Measurements from ENCODE around the gene TRAF1.
"Not testable (repeated sequence)": the region's sequence is repeated elsewhere in the genome, so short reads cannot be mapped to it uniquely, and the experiment has no call there.

TRAF1 gene, protein sequence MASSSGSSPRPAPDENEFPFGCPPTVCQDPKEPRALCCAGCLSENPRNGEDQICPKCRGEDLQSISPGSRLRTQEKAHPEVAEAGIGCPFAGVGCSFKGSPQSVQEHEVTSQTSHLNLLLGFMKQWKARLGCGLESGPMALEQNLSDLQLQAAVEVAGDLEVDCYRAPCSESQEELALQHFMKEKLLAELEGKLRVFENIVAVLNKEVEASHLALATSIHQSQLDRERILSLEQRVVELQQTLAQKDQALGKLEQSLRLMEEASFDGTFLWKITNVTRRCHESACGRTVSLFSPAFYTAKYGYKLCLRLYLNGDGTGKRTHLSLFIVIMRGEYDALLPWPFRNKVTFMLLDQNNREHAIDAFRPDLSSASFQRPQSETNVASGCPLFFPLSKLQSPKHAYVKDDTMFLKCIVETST

DNA sequence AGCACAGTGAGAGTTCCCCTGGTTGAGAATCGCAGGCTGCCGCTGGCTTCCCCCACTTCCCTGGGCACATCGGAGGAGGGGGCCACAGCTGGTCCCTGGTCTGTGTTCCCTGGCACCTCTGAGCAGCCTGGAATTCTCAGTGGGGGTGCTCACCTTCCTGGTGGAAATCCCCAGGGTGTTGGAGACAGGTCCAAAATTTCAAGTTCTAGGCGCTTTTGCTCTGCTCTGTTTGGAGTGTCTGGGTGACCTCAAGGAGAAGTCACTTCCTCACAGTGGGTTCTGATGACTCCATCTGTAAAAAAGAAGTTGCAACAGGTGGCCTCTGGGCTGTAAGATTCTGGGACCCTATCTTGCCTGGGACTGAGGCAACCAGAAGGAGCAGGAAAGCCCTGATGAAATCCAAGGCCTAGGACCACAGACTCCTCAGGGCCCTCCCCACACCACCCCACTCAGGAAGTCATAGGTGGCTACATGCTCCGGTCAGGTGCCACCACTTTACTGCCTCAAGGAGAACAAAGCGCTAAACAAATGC, at the start of gene TRAF1:
TSS of gene TRAF1 (minus strand) at position 400 of the 532 bp plus-strand sequence. CDS start 721 bp downstream, outside the sequence.
- no peak for DNase-seq (ENCODE audit: low read depth in 2 of 2)

DNA sequence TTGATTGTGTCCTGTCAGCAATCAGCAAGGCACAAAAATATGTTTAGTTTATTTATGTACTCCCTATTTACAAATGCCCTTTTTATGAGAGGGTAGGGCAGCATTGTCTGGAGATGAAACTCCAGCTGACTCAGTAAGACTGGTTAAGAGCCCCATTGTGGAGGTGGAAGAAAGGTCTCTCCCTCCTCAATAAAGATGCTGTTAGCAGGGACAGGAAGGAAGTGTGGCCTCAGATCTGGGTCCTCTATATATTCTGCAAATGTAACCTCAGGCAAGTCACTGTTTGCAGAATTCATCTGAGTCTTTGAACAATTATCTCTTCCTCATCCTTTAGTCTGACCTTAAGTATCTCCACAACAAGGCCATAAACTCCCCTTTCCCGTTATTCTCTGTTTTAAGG, 48.3 kb upstream of the TRAF1 start:
- no peak for DNase-seq (ENCODE audit: low read depth in 2 of 2)

DNA sequence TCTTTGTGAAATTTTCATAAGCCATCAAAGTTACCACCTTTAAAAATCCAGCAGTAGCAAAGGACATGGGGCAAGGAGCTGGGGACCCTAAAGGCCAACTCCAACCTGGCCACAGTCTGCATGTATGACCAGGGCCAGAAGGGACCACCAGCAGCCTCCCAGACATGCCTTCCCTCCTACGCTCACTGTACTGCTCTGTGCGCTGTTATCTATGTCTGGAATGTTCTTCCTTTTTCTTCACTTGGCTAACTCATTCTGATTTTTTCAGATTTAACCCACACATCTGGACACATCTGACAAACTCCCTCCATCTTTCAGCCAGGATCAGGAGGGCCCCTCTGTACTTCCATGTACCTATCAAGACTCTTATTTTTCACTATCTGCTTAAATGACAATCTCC, 47.6 kb upstream of the TRAF1 start:
- no peak for DNase-seq (ENCODE audit: low read depth in 2 of 2)

DNA sequence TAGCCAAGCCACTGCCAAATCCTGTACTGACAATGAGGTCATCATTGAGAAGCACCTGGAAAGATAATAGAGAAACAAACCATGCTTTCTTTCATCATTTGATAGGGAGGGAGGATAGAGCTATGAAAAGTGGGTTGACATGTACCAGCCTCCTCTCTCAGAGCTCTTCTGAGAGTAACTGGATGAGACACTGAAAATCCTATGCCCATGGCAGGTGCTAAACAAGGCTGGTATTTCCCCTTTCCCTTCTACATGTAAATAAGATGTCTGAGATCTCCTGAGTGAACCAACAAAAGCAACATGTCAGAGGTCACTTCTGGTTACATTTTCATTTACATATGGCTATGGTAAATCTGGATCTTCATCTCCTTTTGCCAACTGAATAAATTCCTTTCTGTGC, 45.3 kb upstream of the TRAF1 start:
- no peak for DNase-seq (ENCODE audit: low read depth in 2 of 2)

DNA sequence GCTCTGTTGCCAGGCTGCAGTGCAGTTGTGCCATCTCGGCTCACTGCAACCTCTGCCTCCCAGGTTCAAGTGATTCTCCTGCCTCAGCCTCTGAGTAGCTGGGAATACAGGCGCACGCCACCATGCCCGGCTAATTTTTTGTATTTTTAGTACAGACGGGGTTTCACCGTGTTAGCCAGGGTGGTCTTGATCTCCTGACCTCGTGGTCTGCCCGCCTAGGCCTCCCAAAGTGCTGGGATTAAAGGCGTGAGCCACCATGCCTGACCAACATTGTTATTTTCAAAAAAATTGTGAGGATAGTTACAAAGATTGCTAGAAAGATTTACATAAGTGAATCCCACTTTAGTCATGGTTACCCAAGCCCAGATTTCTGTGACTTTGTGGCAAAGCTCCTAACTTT, 44.9 kb upstream of the TRAF1 start:
- not testable (repeated sequence) for DNase-seq (ENCODE audit: low read depth in 2 of 2)

DNA sequence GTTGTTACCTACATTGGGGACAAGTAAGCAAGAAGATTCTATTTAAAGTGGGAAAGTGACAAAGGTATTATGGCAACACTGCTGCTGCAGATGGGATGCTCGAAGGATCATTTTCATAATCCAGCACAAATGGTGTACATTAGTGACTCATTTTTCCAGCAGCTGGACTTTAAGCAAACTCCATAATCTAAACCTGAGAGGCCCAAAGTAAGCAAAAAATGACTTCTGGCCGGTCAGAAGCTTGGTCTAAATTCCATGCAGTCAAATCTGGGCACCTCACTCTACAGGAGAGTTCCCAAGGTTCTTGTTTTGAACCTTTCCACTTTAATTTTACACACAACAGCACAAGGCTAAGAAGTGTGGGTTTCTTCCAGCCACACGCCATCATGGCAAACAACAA, 43.6 kb upstream of the TRAF1 start:
- peak; percentile 3 to 4 for DNase-seq (ENCODE audit: low read depth in 2 of 2)

DNA sequence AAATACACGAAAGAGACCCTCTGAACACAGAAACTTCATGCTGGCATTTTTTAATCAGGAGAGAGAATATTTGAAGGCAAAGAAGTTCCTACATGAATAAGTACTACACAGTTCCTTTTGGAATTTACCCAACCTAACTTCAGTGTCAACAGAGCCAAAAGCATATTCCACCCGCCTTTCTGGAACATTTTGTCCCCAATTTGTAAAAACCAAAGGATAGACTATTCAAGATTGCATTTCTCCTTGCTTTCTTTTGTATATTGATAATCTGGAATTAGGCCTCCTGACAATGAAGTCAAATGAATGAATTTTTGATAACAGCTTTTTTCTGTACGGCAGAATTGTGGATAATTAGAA, 39.4 kb upstream of the TRAF1 start:
- no peak for DNase-seq (ENCODE audit: low read depth in 2 of 2)

DNA sequence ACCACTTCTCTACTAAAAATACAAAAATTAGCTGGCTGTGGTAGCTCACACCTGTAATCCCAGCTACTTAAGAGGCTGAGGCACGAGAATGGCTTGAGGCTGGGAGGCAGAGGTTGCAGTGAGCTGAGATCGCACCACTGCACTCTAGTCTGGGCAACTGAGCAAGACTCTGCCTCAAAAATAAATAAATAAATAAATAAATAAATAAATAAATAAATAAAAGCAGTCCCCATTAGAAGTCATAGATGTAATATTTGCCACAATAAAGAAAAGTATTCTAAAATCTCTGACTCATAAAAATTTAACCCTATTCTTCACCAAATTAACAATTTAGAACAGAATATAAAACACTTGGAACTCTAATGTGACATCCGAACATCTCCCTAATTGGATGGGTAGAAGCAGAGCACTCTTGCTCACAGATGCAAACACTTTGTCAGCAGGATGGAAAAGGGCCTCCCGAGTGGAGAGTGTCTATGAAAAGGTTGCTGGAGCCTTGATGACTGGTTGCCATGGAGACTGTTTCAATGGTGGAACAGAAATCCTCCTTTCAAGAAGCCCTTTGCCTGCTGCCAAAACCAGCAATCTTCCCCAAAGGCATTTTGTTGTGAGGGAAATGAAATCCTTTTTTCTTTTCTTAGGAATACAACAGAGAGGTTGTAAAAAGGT, 38.9 kb upstream of the TRAF1 start:
- no peak for DNase-seq (ENCODE audit: low read depth in 2 of 2)

DNA sequence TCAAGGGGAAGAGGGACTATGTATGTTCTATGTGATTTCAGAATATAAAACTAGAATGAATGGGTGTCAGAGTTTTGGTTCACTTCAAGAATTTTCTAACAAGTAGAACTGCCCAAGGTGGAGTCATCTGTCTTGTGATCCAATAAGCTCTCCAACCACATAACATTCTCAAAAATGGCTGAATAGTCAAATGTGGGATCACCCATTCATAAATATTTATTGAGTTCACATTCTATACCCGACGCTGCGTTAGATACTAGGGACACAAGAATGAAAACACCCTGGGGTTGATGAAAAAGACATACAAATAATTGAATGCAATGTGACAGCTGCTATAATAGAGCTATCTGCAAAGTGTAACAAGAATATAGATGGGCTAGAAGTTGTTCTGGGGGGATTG, 35.3 kb upstream of the TRAF1 start:
- DNase-seq (ENCODE audit: low read depth in 2 of 2) = no peak

DNA sequence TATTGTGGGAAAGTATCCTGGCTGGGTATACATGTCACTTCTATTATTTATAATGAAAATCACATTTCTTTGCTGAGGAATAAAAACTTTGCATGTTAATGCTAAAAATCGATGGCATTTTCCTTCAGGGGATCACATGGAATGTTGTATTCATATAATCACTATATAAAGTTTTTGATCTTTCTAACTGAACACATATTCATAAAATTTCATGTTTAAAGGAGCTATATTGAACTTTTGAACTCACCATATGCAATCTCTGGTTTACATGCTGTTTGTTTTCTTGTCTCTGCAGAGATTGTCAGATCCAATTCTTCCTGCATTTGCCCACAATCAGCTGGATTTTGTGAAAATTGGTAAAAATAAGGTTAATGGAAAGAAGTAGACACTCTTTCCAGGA, 33.4 kb upstream of the TRAF1 start:
- no peak for DNase-seq (ENCODE audit: low read depth in 2 of 2)

DNA sequence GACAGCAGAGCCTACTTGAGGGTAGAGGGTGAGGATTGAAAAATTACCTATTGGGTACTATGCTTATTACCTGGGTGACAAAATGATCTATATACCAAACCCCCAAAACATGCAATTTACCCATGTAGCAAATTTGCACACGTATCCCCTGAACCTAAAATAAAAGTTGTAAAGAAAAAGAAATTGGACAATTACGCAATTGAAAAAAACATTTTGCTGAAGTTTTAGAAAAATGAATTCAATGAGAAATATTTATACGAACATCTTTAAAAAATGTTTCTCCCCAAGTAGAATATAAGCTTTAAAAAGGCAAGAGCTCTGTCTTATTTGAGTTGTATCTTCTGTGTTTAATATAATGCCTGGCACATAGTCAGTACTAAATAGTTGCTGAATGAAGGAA, 30.3 kb upstream of the TRAF1 start:
- DNase-seq (ENCODE audit: low read depth in 2 of 2) = no peak

DNA sequence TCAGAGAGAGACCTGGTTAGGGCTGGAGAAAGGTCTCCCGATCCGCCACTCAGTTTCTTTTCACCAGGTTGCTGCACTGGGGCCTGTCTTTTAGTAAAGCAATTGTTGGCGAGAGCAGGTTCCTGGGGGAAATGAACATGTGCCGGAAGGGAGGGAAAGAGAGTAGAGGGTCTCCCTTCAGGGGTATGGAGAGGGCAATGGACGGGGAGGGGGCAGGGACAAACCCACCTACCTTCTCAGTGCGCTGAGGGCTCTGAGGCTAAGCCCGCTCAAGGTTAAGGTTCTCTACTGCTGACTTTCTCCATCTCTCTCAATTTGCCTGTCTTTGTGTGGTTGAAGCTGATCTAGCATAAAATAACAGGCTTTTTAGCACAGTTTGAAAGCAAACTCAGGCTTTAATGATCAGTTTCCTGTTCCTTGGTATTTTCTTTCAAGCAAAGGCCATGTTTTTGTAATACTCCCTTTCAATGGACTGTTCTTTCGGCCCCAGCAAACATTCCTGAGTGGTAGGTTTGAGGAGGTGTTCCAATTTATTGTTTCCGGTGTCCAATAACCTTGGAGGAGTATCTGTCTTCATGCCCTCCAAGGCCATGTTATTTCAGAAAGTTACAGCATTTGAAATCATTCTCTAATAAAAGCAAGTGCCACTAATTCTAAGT, 25.5 kb upstream of the TRAF1 start:
- no peak for DNase-seq (ENCODE audit: low read depth in 2 of 2)

DNA sequence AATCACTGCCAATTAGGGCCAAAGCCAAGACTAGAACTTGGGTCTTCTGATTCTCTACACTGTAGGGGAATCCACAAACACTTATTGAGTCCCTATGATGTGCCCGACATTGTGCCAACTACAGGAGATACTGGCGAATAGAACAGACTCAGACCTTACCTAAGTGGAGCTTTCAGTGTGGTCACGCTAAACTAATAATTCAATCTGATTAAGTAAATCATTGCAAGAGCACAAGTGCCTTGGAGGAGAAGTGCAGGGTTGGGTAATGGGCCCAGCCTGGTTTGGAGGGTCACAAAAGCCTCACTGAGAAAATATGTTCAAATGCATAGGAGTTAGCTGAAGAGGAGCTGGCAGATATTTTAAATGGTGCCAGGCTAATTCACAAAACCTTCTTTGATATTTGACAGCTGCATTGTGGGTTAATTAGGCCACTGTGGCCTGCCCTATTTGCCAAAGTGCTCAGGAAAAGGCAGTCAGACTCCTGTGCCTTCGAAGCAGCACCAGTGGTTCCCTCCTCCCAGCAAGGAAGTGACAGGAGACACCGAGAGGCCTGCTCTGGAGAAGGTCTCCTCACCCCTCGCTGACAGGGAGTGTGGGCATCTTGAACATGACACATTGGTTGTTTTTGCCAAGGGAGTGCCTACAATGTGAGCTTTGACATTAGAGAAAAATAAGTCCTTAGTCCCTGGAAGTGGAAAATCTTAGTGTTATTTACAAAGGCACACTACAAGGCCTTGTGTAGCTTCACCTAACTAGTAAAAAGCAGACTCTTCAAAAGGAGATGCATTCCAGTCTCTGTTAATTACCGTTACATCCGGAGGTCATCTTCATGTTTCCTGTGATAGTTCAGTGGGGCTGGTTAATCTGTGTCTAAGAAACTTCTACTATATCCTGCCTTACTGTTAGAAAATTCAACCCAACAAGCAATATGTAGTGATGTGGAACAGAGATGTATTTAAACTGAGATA, 24.1 kb upstream of the TRAF1 start:
- DNase-seq (ENCODE audit: low read depth in 2 of 2) = no peak

DNA sequence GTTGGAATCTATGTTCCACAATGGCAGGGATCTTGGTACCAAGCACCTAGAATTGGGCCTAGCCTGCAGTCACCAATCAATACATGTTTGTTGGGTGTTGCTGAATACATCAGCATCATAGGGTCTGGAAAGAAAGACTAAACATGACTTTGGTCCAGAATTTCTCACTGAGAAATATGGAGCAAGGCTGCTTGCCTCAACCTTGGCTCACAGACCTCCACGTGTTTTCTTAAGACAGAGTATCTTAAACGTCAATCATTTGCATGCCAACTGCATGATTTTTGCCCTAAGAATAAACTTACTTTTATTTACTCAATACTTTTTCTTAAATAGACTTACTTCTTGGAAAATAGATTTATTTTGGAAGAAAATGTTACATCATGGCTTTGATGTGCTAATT, 22.7 kb upstream of the TRAF1 start:
- no peak for DNase-seq (ENCODE audit: low read depth in 2 of 2)

DNA sequence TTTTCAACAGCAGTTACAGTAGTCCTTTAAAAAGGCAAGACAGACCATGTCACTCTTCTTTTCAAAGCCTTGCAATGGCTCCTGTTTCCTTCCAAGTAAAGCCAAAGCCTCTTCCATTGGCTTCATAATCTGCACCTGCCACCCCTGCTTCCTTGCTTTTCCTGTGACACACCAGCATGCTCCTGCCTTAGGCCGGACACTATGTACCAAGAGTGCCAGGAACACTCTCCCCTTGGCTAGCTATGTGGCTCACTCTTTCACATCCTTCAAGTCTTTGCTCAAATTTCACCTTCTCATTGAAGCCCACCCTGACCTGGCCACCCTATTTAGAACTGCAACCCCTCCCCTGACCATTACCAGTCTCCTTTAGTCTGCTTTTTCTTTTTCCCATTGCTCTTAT, 22.2 kb upstream of the TRAF1 start:
- DNase-seq (ENCODE audit: low read depth in 2 of 2) = no peak

DNA sequence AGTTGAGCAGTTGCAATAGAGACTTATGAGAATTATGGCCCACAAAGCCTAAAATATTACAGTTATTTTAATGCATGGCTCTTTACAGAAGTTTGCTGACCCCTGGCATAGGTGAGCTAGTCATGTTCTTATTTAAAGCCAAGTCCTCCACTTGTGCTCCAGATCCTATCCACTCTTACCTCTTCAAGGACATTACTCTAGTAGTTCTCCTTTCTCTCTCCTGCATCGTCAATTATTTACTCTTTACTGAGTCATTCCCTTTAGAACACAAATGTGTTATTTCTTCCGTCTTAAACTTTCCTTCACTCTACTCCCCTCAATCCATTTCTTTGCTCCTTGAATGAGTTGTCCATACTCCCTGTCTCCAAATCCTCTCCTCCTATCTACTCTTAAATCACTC, 20.6 kb upstream of the TRAF1 start:
- DNase-seq (ENCODE audit: low read depth in 2 of 2) = no peak

DNA sequence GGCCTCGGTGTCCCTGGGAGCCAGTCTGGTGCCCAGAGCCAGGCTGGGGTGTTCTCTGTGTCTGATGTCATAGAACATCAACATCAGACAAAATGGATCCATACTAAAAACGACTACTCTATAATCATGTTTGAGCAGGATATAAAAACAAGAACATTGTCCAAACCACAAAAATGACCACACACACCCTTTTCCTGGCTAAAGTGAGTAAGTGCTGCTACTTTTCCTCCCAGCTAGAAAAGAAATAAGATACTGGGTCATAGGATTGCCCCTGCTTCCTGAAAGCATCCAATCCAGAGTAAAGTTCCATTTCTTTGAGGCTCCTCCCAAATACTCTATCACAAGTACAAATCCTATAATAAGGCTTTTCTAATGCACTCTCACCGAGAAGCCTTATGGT, 19.7 kb upstream of the TRAF1 start:
- DNase-seq (ENCODE audit: low read depth in 2 of 2) = no peak

DNA sequence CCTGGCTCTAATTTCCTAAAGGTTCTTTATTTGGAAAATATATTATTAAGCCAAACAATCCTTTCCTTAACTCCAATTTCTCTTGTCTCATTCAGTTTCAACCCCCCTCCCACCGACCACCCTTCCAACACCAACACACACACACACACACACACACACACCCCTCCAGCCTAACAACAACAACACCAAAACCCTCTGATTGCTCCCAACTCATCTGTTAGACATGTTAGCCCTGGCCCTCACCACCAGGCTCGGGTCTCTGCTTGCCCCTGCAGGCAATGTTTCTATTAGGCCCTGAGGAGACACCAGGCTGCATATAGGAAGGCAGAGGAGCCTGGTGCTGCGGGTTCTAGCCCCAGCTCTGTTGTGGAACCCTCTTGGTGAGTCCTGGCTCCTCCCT, 18.4 kb upstream of the TRAF1 start:
- no peak for DNase-seq (ENCODE audit: low read depth in 2 of 2)

DNA sequence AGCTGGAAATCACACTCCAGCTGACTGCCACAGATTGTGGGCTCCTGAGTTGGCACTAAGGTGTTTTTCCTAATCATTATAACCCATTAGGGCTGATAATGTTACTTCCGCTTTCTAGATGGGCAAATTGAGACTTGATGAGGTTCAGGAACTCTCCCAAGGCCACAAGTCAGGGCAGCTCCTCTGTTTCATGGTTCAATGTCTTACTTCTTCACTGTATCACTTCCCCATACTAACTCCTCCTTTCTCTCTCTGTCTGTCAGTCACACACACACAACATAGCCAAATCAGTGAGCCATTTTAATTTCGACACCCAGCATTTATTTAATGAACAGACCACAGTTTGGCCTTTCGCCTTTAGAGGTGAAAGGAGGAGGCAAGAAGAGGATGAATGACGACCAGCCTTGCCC, 17.8 kb upstream of the TRAF1 start:
- DNase-seq (ENCODE audit: low read depth in 2 of 2) = no peak

DNA sequence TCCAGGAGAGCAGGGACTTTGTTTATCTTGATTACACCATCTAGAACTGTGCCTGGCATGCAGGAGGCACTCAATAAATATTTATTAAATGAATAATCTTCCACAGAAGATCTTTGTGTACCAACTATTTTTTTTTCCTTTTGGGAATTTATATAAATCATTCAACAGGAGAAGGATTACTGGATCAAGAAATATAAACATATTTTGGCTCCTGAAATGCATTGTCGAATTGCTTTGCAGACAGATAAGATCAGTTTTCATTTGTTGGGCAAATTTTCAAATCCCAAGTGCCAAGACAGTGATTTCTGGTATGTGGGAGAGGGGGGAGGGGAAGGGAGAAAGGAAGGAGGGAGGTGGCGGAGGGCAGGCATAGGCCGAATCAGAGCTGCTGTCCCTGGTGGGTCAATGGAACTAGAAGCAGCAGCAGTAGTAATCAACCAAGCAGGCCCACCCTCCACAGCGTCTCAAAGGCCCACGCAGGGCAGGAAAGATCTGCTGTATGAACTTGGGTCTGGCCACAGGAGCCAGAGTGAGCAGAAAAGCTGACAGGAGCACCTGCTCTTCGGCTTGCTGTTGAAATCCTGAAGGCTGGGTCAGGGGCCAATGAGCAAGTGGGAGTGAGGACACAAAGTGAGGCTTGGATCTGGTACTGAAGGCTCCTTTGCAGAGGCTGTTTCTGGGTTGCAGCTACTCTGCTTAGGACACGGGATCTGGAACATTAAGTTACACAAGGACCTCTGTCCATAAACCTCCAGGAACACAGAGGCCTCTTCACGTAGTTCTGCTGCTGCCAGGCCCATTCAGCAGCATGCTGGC, 15.8 kb upstream of the TRAF1 start:
- no peak for DNase-seq (ENCODE audit: low read depth in 2 of 2)
